GM19193 (cell line): Measurements from ENCODE around the gene BCL2L14.

ENCODE experiments used
- POLR2A ChIP-seq: IDR thresholded peaks from 4 replicates; pipeline ENCODE4 v1.6.1; 2011; ENCODE audit not compliant: insufficient read depth, insufficient read length; ENCODE audit errors: extremely low read depth

Gene BCL2L14

GRCh38 chr12:12086973-12087692 is 16.4 kb downstream of the BCL2L14 start:
- TF ChIP-seq POLR2A = no peak

DNA sequence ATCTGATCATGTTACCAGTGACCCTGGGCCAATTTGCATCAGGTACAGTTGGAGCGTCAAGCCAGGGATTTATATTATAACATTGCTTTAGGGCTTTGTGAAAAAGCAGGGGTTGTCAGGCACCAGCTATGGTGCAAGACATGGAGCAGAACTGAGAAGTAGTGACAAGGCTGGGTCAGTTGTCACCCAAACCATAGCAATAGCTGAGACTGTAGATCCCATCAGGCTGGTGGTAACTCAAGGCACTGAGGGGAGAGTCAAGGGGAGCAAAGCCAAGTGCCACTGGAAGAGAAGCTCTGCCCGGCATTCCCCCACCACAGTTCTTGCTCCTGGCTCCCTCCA is 16.9 kb downstream of the BCL2L14 start:
- no peak for TF ChIP-seq POLR2A

GRCh38 chr12:12088147-12088546 is 17.4 kb downstream of the BCL2L14 start:
- TF ChIP-seq POLR2A = no peak

DNA sequence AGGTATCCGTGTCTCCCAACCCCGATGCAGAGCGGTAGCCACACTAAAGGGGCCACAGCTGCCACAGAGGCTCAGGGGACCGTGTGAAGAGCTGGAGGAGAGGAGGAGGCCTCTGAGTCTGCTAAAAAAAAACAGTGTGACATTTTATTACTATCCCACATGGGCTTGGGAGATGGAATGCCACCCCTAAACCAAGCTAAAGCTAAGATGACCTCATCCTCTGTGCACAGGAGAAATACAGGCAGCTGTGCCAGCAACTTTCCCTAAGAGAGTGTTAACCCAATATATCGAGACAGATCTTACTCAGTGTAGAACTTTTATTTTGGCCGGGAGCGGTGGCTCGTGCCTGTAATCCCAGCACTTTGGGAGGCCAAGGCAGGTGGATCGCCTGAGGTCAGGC is 18.0 kb downstream of the BCL2L14 start:
- TF ChIP-seq POLR2A = no peak

- no peak for TF ChIP-seq POLR2A
Observed at GRCh38 chr12:12091071-12091470, 20.3 kb downstream of the BCL2L14 start.

DNA sequence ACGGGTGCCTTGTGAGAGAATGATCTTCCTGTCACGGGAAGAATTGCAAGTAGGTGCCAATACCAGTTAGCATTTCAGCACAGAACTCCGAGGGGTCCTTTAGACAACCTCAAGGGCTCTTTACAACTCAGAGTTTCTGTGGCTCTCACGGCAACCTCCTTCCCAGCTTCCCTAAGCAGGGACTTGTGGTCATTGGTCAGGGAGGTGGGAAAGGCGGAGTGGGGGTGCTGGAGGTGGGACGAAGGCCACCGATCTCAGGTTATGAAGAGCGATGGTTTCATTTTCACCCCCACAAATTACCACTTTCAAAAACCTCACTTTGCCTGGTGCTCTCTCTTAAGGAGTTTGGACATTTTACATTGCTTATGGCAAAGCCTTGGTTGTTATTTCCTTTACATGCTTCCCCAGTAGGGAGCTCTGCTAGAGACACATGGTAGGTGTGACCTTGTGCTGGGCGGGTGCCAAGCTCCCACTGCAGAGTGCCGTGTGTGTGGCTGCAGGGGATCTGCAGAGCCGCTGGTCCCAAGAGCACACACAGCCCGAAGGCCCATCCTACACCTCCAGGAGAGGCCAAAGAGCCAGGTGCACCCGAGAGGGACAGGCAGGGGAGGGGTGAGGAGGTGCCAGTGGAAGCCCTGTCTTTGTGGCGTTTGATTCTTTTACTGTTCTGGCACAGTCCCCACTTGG is 21.4 kb downstream of the BCL2L14 start:
- no peak for TF ChIP-seq POLR2A

- no peak for TF ChIP-seq POLR2A
Observed at GRCh38 chr12:12094481-12094880, 23.7 kb downstream of the BCL2L14 start.

DNA sequence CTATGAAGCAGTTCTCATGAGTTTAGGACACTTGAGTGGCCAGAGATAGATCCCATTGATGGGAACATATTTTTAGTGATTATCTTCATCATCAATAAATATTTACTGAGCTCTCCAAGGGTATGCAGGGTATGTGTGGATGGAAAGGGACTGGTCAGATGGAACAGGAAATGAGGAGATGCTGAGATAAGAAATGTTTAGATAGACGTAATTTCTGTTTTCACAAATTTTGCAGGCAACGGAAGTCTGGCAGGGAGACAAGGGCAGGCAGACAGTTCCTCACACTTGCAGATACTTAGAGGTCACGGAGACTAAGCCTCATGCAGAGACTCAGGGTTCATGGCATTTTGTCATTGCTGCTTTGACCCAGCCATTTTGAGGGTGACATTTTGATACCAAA is 24.3 kb downstream of the BCL2L14 start:
- no peak for TF ChIP-seq POLR2A

DNA sequence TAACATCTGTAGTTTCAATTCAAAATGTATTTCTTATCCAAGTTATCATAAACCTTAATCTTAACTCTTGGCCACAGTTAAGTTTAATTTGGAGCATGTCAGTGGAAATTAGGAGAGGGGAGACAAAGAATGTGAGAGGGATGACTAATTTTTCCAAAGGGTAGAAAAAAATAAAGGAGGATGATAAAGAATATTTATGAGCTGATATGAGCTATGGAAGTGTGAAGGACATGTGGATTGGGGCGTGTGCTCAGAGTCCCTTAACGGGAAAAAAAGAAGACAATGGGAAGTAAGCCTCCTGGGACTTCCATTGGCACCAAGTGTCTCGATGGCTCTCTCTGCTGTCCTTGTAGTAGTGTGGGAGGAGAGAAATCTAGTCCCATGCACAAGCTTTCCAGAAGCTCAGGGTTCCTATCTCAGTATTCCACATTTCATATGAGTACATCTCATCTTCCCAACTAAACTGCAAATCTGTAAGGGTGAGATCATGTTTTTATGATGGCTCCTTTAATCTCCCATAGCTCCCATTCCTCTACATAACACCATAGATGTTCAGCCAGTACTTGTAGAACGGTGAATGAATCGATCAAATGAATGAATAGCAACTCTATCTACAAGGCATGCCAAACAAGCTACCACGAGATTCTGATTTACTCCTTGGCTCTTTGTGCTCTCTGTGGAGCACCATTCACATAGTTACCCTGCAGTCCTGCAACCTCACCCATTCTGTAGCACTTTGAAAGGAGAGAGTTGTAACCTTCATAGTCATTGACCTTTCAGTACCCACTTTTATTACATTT is 27.4 kb downstream of the BCL2L14 start:
- no peak for TF ChIP-seq POLR2A

DNA sequence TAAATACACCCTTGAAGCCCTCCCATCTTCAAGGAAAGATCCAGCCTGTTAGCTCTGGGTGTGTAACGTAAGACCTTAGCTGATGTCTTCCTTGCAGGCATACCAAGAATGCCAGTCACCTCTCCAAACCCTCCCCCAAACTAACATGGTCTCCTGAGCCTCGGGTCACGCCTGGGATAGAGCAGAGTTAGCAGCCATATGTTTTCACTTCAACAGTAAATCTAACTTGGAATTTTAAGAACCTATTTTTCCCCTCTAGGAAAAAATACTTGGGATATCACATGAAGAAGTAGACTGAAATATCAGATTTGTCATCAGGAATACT is 27.9 kb downstream of the BCL2L14 start:
- TF ChIP-seq POLR2A = no peak

DNA sequence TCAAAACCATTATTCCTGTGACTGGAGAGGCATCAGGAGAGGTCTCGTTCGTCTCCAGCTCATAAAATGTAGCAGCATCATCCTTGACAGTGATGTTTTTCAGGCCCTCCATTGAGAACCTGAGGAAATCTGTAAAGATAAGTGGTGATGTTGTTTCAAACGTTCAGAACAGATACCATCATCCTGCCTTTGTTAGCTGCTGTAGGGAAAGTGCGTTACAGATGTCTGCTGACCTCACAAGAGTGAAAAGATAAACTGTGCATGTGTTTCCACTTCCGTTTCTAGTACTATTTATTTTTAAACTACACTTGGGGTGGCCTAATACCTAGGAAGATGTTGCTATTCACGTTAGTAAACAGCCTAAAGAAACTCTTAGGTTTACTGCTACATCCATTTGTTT is 28.4 kb downstream of the BCL2L14 start:
- TF ChIP-seq POLR2A = no peak

DNA sequence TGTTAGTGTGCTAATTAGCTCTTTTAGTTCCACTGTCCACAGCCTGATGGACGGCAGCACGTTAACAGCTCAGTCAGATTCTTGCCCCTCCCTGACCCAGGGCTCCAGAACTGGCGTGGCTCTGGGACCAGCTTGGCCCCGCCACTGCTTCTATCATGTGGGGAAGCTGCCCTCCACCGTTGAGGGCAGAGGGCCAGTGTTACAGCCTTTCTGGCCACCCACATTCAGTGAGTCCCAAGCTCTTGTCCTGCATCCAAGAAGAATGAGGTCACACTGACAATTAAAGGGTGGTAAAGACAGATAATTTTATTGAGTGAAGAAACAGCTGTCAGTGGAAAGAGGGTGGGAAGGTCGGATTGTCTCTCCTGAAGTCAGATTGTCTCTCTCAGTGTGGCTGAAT is 36.9 kb downstream of the BCL2L14 start:
- no peak for TF ChIP-seq POLR2A

- TF ChIP-seq POLR2A = no peak
Observed at GRCh38 chr12:12108441-12109058, 37.8 kb downstream of the BCL2L14 start.

DNA sequence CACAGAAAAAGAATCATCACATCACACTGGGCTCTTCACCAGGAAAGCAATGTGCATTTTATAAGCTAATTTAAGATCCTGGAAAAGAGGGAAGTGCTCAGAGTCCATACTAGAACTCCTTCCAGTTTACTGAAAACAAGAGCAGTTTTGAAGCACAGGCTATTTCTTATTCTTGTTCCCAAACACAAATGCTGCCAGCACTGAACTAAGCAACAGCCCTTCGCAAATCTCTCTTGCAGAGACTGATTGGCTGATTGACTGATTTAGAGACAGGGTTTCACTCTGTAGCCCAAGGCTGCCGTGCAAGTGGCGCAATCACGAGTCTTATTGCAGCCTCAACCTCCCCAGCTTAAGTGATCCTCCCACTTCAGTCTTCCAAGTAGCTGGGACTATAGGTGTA is 44.8 kb downstream of the BCL2L14 start:
- no peak for TF ChIP-seq POLR2A

- no peak for TF ChIP-seq POLR2A
Observed at GRCh38 chr12:12116677-12117076, 45.9 kb downstream of the BCL2L14 start.
